ENCODE data around the gene LRP1. TPM values are rescaled to one million over a fixed set of nuclear protein-coding genes. Genes with fewer than 3 reads are reported as not detected.

LRP1 gene
- total and polyA plus RNA-seq, 2 of the 13 experiments (the other 11 are each of a cell fraction or from before 2014, with no cell fraction given): 14.7 to 30.8 TPM

DNA sequence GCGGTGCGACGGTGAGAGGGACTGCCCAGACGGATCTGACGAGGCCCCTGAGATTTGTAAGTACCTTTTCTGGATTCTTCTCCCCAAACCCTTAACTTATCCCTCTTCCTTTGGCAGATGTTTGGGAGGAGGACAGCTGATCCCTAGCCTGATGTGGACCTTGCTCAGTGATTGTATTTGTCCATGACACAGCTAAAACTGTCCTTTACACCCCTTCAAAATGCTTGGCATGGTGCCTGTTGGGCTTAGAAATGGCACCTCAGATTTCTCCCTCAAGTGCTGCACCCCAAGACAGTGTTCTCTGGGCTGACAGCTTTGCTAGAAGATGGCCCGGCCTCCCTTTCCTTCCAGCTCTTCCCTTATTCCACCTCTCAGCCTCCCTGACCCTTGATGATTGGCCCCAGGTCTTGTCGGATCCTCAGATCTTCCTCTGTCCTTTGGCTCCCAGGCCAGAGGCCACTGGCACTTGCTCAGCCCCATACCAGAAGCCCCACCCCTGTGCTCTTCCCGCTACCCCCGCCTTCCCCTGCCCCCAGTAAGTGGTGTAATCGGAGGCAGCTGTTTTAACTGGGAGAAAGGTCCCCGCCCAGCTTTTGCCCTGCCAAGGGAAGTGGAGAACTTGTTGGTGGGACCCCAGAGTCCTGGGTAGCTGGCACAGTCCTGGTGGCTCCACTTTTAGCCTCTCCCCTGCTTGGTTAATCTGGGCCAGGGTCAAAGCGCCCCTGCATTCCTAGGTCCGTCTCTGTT, 10.4 kb downstream of the LRP1 start (continued):
- TF ChIP-seq, protein P1, sequence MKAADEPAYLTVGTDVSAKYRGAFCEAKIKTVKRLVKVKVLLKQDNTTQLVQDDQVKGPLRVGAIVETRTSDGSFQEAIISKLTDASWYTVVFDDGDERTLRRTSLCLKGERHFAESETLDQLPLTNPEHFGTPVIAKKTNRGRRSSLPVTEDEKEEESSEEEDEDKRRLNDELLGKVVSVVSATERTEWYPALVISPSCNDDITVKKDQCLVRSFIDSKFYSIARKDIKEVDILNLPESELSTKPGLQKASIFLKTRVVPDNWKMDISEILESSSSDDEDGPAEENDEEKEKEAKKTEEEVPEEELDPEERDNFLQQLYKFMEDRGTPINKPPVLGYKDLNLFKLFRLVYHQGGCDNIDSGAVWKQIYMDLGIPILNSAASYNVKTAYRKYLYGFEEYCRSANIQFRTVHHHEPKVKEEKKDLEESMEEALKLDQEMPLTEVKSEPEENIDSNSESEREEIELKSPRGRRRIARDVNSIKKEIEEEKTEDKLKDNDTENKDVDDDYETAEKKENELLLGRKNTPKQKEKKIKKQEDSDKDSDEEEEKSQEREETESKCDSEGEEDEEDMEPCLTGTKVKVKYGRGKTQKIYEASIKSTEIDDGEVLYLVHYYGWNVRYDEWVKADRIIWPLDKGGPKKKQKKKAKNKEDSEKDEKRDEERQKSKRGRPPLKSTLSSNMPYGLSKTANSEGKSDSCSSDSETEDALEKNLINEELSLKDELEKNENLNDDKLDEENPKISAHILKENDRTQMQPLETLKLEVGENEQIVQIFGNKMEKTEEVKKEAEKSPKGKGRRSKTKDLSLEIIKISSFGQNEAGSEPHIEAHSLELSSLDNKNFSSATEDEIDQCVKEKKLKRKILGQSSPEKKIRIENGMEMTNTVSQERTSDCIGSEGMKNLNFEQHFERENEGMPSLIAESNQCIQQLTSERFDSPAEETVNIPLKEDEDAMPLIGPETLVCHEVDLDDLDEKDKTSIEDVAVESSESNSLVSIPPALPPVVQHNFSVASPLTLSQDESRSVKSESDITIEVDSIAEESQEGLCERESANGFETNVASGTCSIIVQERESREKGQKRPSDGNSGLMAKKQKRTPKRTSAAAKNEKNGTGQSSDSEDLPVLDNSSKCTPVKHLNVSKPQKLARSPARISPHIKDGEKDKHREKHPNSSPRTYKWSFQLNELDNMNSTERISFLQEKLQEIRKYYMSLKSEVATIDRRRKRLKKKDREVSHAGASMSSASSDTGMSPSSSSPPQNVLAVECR (CRISPR knock-in tag; IDR thresholded peaks at IDR 0.05; ENCODE audit: borderline replicate concordance): peak; percentile 27; the same call in 1 of the 2 replicates
- TF ChIP-seq, protein P2, sequence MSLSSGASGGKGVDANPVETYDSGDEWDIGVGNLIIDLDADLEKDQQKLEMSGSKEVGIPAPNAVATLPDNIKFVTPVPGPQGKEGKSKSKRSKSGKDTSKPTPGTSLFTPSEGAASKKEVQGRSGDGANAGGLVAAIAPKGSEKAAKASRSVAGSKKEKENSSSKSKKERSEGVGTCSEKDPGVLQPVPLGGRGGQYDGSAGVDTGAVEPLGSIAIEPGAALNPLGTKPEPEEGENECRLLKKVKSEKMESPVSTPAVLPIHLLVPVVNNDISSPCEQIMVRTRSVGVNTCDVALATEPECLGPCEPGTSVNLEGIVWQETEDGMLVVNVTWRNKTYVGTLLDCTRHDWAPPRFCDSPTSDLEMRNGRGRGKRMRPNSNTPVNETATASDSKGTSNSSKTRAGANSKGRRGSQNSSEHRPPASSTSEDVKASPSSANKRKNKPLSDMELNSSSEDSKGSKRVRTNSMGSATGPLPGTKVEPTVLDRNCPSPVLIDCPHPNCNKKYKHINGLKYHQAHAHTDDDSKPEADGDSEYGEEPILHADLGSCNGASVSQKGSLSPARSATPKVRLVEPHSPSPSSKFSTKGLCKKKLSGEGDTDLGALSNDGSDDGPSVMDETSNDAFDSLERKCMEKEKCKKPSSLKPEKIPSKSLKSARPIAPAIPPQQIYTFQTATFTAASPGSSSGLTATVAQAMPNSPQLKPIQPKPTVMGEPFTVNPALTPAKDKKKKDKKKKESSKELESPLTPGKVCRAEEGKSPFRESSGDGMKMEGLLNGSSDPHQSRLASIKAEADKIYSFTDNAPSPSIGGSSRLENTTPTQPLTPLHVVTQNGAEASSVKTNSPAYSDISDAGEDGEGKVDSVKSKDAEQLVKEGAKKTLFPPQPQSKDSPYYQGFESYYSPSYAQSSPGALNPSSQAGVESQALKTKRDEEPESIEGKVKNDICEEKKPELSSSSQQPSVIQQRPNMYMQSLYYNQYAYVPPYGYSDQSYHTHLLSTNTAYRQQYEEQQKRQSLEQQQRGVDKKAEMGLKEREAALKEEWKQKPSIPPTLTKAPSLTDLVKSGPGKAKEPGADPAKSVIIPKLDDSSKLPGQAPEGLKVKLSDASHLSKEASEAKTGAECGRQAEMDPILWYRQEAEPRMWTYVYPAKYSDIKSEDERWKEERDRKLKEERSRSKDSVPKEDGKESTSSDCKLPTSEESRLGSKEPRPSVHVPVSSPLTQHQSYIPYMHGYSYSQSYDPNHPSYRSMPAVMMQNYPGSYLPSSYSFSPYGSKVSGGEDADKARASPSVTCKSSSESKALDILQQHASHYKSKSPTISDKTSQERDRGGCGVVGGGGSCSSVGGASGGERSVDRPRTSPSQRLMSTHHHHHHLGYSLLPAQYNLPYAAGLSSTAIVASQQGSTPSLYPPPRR (CRISPR knock-in tag; IDR thresholded peaks at IDR 0.05; ENCODE audit: borderline replicate concordance): peak; percentile 48; the same call in 1 of the 2 replicates
- TF ChIP-seq ZNF879 (CRISPR knock-in tag; IDR thresholded peaks at IDR 0.05) (no peak), ZNF547 (CRISPR knock-in tag; IDR thresholded peaks at IDR 0.05) (no peak), ZBTB38 (CRISPR knock-in tag; IDR thresholded peaks at IDR 0.05) (no peak)
- TF ChIP-seq, protein P3, sequence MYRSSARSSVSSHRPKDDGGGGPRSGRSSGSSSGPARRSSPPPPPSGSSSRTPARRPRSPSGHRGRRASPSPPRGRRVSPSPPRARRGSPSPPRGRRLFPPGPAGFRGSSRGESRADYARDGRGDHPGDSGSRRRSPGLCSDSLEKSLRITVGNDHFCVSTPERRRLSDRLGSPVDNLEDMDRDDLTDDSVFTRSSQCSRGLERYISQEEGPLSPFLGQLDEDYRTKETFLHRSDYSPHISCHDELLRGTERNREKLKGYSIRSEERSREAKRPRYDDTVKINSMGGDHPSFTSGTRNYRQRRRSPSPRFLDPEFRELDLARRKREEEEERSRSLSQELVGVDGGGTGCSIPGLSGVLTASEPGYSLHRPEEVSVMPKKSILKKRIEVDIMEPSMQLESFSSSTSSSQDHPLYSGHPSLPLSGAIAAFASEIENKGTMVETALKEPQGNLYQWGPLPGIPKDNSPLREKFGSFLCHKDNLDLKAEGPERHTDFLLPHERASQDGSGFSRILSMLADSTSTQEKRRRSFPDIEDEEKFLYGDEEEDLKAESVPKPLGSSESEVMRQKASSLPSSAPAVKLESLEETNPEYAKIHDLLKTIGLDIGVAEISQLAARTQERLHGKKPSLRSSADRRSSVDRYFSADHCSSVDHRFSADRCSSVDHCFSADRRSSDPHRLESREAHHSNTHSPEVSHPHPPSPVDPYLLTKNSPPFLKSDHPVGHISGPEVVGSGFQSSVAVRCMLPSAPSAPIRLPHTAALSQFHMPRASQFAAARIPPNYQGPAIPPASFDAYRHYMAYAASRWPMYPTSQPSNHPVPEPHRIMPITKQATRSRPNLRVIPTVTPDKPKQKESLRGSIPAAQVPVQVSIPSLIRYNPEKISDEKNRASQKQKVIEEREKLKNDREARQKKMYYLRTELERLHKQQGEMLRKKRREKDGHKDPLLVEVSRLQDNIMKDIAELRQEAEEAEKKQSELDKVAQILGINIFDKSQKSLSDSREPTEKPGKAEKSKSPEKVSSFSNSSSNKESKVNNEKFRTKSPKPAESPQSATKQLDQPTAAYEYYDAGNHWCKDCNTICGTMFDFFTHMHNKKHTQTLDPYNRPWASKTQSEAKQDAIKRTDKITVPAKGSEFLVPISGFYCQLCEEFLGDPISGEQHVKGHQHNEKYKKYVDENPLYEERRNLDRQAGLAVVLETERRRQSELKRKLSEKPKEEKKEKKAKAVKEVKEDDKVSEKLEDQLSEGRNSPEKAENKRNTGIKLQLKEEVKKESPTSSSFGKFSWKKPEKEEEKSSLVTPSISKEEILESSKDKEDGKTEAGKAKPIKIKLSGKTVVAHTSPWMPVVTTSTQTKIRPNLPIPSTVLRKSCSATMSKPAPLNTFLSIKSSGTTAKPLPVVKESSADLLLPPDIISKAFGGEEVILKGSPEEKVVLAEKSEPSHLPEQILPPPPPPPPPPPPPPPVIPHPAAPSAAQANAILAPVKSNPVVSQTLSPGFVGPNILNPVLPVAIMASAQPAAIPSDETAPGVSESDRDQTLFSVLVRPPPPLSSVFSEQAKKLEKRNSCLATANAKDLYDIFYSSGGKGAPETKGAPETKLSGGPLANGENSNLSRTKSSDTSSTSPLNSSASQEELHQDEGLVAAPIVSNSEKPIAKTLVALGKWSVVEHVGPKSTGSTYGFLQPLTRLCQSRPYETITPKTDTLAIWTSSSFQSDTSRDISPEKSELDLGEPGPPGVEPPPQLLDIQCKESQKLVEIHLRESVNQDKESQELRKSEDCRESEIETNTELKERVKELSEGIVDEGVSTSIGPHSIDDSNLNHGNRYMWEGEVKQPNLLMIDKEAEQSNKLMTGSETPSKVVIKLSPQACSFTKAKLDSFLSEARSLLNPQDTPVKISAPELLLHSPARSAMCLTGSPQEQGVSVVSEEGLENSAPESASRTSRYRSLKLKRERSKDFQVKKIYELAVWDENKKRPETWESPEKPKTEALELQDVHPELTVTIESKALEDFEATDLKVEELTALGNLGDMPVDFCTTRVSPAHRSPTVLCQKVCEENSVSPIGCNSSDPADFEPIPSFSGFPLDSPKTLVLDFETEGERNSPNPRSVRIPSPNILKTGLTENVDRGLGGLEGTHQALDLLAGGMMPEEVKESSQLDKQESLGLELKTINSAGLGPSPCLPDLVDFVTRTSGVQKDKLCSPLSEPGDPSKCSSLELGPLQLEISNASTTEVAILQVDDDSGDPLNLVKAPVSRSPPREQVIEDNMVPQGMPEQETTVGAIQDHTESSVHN (CRISPR knock-in tag; IDR thresholded peaks at IDR 0.05): no peak

All from HepG2 (cell line).